ENCODE results near the gene GMNN.
"Not testable (repeated sequence)": the region's sequence is repeated elsewhere in the genome, so short reads cannot be mapped to it uniquely, and the experiment has no call there.

- TF ChIP-seq CTCF (optimal IDR thresholded peaks at IDR 0.05 in 1 of 3, IDR thresholded peaks at IDR 0.05 in 1 of 3, conservative IDR thresholded peaks at IDR 0.05 in 1 of 3; ENCODE audit: extremely low read depth in 1 of 3, insufficient read depth in 2 of 3, low read length in 3 of 3); EZH2 (IDR thresholded peaks at IDR 0.05; ENCODE audit: low read length): not testable (repeated sequence)
Measured at GRCh38 chr6:24734710-24735109, 40.0 kb upstream of the GMNN start.

Data from keratinocyte (primary cell).